Activated naive CD4-positive, alpha-beta T cell treated with anti-CD3 and anti-CD28 coated beads, Interleukin-2, amount 50 U/mL, for 24 hours (primary cell): ENCODE data around the gene PCDHB1.
"Not testable (repeated sequence)": the region's sequence is repeated elsewhere in the genome, so short reads cannot be mapped to it uniquely, and the experiment has no call there.

Experiments used
- H3K27ac Mint-ChIP-seq: one replicate; pipeline ENCODE4 v1.8.0; 2021; ENCODE audit warnings: mild to moderate bottlenecking, mixed read lengths
- H3K27me3 Mint-ChIP-seq: one replicate; pipeline ENCODE4 v1.8.0; 2021; ENCODE audit warnings: mixed read lengths
- H3K36me3 Mint-ChIP-seq: one replicate; pipeline ENCODE4 v1.8.0; 2021; ENCODE audit warnings: mixed read lengths
- H3K4me1 Mint-ChIP-seq: one replicate; pipeline ENCODE4 v1.8.0; 2021; ENCODE audit warnings: mixed read lengths
- H3K4me3 Mint-ChIP-seq: one replicate; pipeline ENCODE4 v1.8.0; 2021; ENCODE audit warnings: mild to moderate bottlenecking, mixed read lengths
- H3K9me3 Mint-ChIP-seq: one replicate; pipeline ENCODE4 v1.8.0; 2021; ENCODE audit warnings: mixed read lengths

PCDHB1 gene

DNA sequence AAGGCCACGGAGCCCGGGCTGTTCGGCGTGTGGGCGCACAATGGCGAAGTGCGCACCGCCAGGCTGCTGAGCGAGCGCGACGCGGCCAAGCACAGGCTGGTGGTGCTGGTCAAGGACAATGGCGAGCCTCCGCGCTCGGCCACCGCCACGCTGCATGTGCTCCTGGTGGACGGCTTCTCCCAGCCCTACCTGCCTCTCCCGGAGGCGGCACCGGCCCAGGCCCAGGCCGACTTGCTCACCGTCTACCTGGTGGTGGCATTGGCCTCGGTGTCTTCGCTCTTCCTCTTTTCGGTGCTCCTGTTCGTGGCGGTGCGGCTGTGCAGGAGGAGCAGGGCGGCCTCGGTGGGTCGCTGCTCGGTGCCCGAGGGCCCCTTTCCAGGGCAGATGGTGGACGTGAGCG lies 51.3 kb downstream of the PCDHB1 start:
- H3K9me3 Mint-ChIP-seq, result peaks cover 24% of the 10 kb centered on the region
- not testable (repeated sequence) for H3K27ac Mint-ChIP-seq, H3K36me3 Mint-ChIP-seq, H3K4me1 Mint-ChIP-seq, H3K4me3 Mint-ChIP-seq
- H3K27me3 Mint-ChIP-seq, result peaks cover 44% of the 10 kb centered on the region

DNA sequence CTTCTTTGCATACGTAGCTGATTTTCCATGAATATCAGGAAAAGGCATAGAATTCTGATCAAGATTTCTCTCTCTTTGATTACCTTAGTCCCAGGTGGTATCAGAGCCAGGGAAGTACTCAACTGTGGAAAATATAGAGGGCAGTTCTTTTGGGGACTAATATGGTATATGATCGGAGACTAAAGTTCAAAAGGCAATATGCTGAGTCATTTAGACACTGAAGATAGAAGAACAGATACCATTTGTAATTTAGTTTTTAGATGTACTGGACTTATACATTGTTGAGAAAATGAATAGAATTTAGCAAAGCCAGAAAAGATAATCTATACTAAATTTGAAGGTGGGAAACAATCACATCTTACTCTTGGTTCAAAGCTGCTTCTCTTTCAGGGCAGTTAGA lies 54.2 kb downstream of the PCDHB1 start:
- peaks cover 4% of the 10 kb centered on the region for H3K36me3 Mint-ChIP-seq
- H3K27ac Mint-ChIP-seq, result no peak overlapping the region
- H3K4me3 Mint-ChIP-seq, result no peak overlapping the region
- H3K9me3 Mint-ChIP-seq, result peaks cover 13% of the 10 kb centered on the region
- peaks cover 33% of the 10 kb centered on the region for H3K27me3 Mint-ChIP-seq
- H3K4me1 Mint-ChIP-seq, result peaks cover 1% of the 10 kb centered on the region
